Measurements from ENCODE around the gene CELF4. TPM values are rescaled to one million over a fixed set of nuclear protein-coding genes. Genes with fewer than 3 reads are reported as not detected.

Gene CELF4
- total and polyA plus RNA-seq, 2 donors (not counting 1 experiment from before 2014, with no cell fraction given) = 0.17 TPM; not detected in 1

DNA sequence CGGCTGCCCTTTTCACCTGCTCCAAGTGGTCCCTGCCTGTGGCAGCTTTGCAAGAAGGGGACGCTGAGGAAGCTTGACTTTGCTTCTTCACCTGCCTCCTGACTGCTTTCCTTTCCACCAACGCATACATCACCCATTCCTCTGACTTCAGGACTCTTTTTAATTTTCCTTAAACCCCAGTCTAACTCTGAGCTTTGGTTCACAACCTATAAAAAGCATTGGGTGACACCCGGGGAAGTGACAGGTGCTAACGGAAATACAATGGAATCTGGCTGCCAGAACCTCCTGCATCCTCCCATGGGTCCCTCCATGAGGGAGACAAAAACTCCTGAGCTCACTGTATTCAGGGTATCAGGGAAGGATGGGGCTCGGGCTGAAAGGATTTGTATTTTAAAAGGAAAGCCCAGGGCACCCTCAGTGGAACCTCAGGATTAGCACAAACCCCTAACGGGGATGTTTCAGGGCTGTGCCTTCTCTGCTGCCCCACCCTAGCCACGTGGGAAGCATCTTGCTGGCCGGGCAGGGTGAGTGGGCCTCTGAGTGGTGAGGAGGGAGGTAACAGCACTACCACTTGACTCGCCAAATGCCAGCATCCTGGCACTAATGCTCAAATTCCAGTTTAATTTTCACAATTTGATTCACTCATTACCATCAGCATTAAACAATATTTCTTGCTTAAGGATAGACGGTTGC lies 284.8 kb downstream of the CELF4 start:
- no peak overlapping the region for H3K9ac ChIP-seq (ENCODE audit: insufficient read depth, low read length)
- DNase-seq (ENCODE audit: low read depth in 2 of 2) = no peak
- H3K27ac ChIP-seq (ENCODE audit: insufficient read depth, low read length) = no peak overlapping the region

DNA sequence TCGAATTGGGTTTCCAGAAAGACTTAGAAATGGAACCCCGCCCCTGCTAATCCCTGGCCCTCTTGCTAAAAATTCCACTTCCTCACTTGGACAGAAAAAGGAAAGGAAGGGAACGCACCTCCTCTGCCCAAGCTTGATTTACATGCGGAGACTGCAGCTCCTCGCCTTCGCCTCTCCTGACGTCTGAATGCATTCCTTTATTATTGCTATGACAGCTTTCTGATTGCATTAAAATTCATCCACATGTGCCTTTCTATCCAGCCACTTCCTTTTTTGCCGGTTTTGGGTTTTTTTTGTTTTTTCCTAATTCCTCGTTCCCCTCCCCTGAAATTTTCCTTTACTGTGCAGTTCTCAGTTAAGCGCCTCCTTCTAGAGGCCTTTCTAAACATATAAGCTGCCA lies 287.8 kb downstream of the CELF4 start:
- Histone ChIP-seq H3K36me3 (ENCODE audit: control insufficient read depth, insufficient read depth, low read length) (no peaks in the 10 kb centered on the region), H3K4me1 (ENCODE audit: control insufficient read depth, extremely low read depth, insufficient read depth, low read length) (no peaks in the 10 kb centered on the region), H3K9ac (ENCODE audit: insufficient read depth, low read length) (no peak overlapping the region), H3K79me2 (ENCODE audit: control insufficient read depth, insufficient read depth, low read length) (no peaks in the 10 kb centered on the region), H3K9me3 (ENCODE audit: control insufficient read depth, insufficient read depth, low read depth, low read length) (no peaks in the 10 kb centered on the region), H3K4me2 (ENCODE audit: extremely low read depth, insufficient read depth, low read length) (no peak overlapping the region), H3K27me3 (ENCODE audit: control insufficient read depth, insufficient read depth, low read length) (peaks cover 11% of the 10 kb centered on the region), H4K20me1 (ENCODE audit: control insufficient read depth, extremely low read depth, insufficient read depth, low read length) (no peaks in the 10 kb centered on the region), H3K4me3 (replicated peaks in 1 of 4; ENCODE audit: control extremely low read depth in 1 of 4, insufficient read depth in 1 of 4, low read depth in 3 of 4, low read length in 4 of 4) (no peak overlapping the region), H3K27ac (ENCODE audit: insufficient read depth, low read length) (no peak overlapping the region), H2AFZ (ENCODE audit: low read length) (no peak overlapping the region)
- TF ChIP-seq, protein P1, sequence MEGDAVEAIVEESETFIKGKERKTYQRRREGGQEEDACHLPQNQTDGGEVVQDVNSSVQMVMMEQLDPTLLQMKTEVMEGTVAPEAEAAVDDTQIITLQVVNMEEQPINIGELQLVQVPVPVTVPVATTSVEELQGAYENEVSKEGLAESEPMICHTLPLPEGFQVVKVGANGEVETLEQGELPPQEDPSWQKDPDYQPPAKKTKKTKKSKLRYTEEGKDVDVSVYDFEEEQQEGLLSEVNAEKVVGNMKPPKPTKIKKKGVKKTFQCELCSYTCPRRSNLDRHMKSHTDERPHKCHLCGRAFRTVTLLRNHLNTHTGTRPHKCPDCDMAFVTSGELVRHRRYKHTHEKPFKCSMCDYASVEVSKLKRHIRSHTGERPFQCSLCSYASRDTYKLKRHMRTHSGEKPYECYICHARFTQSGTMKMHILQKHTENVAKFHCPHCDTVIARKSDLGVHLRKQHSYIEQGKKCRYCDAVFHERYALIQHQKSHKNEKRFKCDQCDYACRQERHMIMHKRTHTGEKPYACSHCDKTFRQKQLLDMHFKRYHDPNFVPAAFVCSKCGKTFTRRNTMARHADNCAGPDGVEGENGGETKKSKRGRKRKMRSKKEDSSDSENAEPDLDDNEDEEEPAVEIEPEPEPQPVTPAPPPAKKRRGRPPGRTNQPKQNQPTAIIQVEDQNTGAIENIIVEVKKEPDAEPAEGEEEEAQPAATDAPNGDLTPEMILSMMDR (conservative IDR thresholded peaks at IDR 0.05 in 1 of 2, IDR thresholded peaks at IDR 0.05 in 1 of 2; ENCODE audit: low read depth in 1 of 2, low read length in 2 of 2) = no peak
- no peak for TF ChIP-seq EZH2 (IDR thresholded peaks at IDR 0.05; ENCODE audit: low read length, missing control alignments)
- no peak for DNase-seq (ENCODE audit: low read depth in 2 of 2)

More for the DNA sequence above, 284.8 kb downstream of the CELF4 start:
- Histone ChIP-seq H3K4me1 (ENCODE audit: control insufficient read depth, extremely low read depth, insufficient read depth, low read length) (no peaks in the 10 kb centered on the region), H3K4me2 (ENCODE audit: extremely low read depth, insufficient read depth, low read length) (no peak overlapping the region), H3K36me3 (ENCODE audit: control insufficient read depth, insufficient read depth, low read length) (no peaks in the 10 kb centered on the region), H3K27me3 (ENCODE audit: control insufficient read depth, insufficient read depth, low read length) (no peaks in the 10 kb centered on the region), H2AFZ (ENCODE audit: low read length) (no peak overlapping the region), H3K79me2 (ENCODE audit: control insufficient read depth, insufficient read depth, low read length) (no peaks in the 10 kb centered on the region), H4K20me1 (ENCODE audit: control insufficient read depth, extremely low read depth, insufficient read depth, low read length) (no peaks in the 10 kb centered on the region), H3K9me3 (ENCODE audit: control insufficient read depth, insufficient read depth, low read depth, low read length) (no peaks in the 10 kb centered on the region), H3K4me3 (replicated peaks in 1 of 4; ENCODE audit: control extremely low read depth in 1 of 4, insufficient read depth in 1 of 4, low read depth in 3 of 4, low read length in 4 of 4) (no peak overlapping the region)
- no peak for TF ChIP-seq EZH2 (IDR thresholded peaks at IDR 0.05; ENCODE audit: low read length, missing control alignments)
- TF ChIP-seq, protein P1 (conservative IDR thresholded peaks at IDR 0.05 in 1 of 2, IDR thresholded peaks at IDR 0.05 in 1 of 2; ENCODE audit: low read depth in 1 of 2, low read length in 2 of 2) = no peak

DNA sequence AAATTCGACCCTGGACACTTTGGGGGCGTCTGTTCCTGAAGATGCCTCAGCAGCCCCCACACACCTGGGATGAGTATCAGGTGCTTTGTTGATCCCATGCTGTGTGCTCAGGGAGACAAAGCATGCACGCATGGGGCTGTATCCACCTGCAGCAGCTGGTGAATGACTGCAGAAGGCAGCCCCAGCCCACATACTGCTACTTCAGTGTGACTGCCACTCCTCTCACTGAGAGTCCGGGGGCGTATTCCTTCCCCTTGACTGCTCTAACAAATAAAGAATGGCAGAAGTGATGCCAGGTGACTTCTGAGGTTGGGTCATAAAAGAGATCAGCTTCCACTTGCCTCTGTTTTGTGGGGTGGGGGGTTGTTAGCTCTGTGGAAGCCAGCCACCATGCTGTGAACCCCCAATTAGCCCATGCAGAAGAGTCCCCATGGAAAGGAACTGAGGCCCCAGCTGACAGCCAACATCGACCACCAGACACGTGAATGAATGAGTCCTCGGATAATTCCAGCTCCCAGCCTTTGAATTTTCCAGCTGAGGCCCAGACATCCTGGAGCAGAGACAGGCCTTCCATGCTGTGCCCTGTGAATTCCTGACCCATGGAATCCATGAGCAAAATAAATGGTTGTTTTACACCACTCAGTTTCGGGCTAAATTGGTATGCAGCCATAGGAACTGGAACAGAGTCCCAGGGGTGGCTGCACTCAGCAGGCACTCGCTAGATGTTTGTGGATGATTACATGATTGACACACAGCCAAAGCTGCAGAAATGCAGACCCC lies 289.3 kb downstream of the CELF4 start:
- H3K36me3 ChIP-seq (ENCODE audit: control insufficient read depth, insufficient read depth, low read length) = no peaks in the 10 kb centered on the region
- DNase-seq (ENCODE audit: low read depth in 2 of 2) = no peak
- H2AFZ ChIP-seq (ENCODE audit: low read length) = no peak overlapping the region
- H4K20me1 ChIP-seq (ENCODE audit: control insufficient read depth, extremely low read depth, insufficient read depth, low read length) = no peaks in the 10 kb centered on the region
- no peak overlapping the region for H3K4me3 ChIP-seq (replicated peaks in 1 of 4; ENCODE audit: control extremely low read depth in 1 of 4, insufficient read depth in 1 of 4, low read depth in 3 of 4, low read length in 4 of 4)
- no peaks in the 10 kb centered on the region for H3K4me1 ChIP-seq (ENCODE audit: control insufficient read depth, extremely low read depth, insufficient read depth, low read length)
- no peak overlapping the region for H3K27ac ChIP-seq (ENCODE audit: insufficient read depth, low read length)
- H3K27me3 ChIP-seq (ENCODE audit: control insufficient read depth, insufficient read depth, low read length) = peaks cover 11% of the 10 kb centered on the region
- H3K79me2 ChIP-seq (ENCODE audit: control insufficient read depth, insufficient read depth, low read length) = no peaks in the 10 kb centered on the region
- TF ChIP-seq EZH2 (IDR thresholded peaks at IDR 0.05; ENCODE audit: low read length, missing control alignments) = no peak
- TF ChIP-seq, protein P1 (conservative IDR thresholded peaks at IDR 0.05 in 1 of 2, IDR thresholded peaks at IDR 0.05 in 1 of 2; ENCODE audit: low read depth in 1 of 2, low read length in 2 of 2) = no peak
- H3K9ac ChIP-seq (ENCODE audit: insufficient read depth, low read length) = no peak overlapping the region
- no peak overlapping the region for H3K4me2 ChIP-seq (ENCODE audit: extremely low read depth, insufficient read depth, low read length)
- no peaks in the 10 kb centered on the region for H3K9me3 ChIP-seq (ENCODE audit: control insufficient read depth, insufficient read depth, low read depth, low read length)
